ENCODE measurements around the gene GNRHR. TPM values are rescaled to one million over a fixed set of nuclear protein-coding genes. Genes with fewer than 3 reads are reported as not detected.
A peak's percentile ranks its signal among the peaks of the same experiment; 100 is the strongest.

Gene GNRHR
- total RNA-seq, 6 experiments from 2014 or later, result not detected

GRCh38 chr4:67714955-67715354 lies 39.2 kb downstream of the GNRHR start:
- TF ChIP-seq POLR2A (IDR thresholded peaks at IDR 0.05) (no peak), CTCF (IDR thresholded peaks at IDR 0.05) (no peak)
- 100% methylated on average over 4 of the region's 6 CpGs for WGBS (ENCODE audit: insufficient coverage, low coverage, low lambda C conversion rate, missing lambda C conversion rate)
- no peaks in the 10 kb centered on the region for H3K4me1 ChIP-seq
- no peak overlapping the region for H3K4me3 ChIP-seq
- intact Hi-C loops (cut with DNase I), result no loop called here
- H3K9me3 ChIP-seq, result no peaks in the 10 kb centered on the region
- no peaks in the 10 kb centered on the region for H3K27me3 ChIP-seq
- no peak overlapping the region for H3K27ac ChIP-seq
- ATAC-seq (no peak), DNase-seq (no peak)
- no peaks in the 10 kb centered on the region for H3K36me3 ChIP-seq

- intact Hi-C loops (cut with DNase I), result no loop called here
- ATAC-seq (peak in 1 of 4 donors; percentile 49), DNase-seq (no peak)
- H3K4me3 ChIP-seq, result no peak overlapping the region
- H3K4me1 ChIP-seq, result no peaks in the 10 kb centered on the region
- TF ChIP-seq CTCF (IDR thresholded peaks at IDR 0.05), result no peak
- no peak overlapping the region for H3K27ac ChIP-seq
- H3K36me3 ChIP-seq, result no peaks in the 10 kb centered on the region
- WGBS (ENCODE audit: insufficient coverage, low coverage, low lambda C conversion rate, missing lambda C conversion rate), result 86% methylated on average over 1 of the region's 1 CpG
- no peaks in the 10 kb centered on the region for H3K27me3 ChIP-seq
- no peaks in the 10 kb centered on the region for H3K9me3 ChIP-seq
Measured at GRCh38 chr4:67714248-67714583, 40.0 kb downstream of the GNRHR start.

DNA sequence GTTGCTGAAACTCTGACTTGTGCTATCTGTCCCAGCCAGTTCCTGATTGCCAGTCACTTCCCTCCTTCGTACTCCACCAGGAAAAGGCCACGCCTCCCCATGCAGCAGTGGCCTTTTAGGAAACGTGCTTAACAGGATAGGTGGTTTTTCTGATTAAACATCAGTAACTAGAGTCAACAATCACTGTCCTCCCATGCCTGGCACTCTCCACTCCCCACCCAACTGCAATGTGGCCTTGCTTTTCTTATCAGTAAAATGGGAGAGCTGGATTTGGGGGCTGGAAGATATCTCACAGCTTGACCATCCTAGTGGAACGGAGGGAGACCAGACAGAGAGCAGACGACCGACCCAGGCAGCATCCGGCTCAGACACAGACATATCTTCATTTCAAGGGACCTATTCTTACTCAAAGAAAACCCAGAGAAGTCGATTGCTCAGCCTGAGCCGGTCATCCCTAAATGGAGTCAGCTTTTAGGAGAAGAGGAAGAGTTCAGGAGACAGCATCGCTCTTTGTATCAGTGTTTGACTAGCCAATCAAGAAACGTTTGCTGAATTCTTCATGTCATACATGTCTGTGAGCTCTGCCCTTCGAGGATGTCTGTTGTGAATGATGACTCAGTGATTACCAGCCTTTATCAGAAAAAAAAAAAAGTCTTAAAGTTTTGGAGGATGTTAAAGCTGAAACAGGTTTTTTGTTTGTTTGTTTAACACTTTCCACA lies 40.5 kb downstream of the GNRHR start:
- Histone ChIP-seq H3K36me3 (no peaks in the 10 kb centered on the region), H3K9me3 (no peaks in the 10 kb centered on the region), H3K27ac (no peak overlapping the region), H3K27me3 (no peaks in the 10 kb centered on the region), H3K4me3 (no peak overlapping the region), H3K4me1 (no peaks in the 10 kb centered on the region)
- peak in 2 of 4 donors; percentile 44 to 45 for ATAC-seq
- no peak for DNase-seq
- intact Hi-C loops (cut with DNase I), result no loop called here
- 44% methylated on average over 10 of the region's 12 CpGs for WGBS (ENCODE audit: insufficient coverage, low coverage, low lambda C conversion rate, missing lambda C conversion rate)
- TF ChIP-seq CTCF (IDR thresholded peaks at IDR 0.05), result no peak
- TF ChIP-seq POLR2A (IDR thresholded peaks at IDR 0.05), result no peak

DNA sequence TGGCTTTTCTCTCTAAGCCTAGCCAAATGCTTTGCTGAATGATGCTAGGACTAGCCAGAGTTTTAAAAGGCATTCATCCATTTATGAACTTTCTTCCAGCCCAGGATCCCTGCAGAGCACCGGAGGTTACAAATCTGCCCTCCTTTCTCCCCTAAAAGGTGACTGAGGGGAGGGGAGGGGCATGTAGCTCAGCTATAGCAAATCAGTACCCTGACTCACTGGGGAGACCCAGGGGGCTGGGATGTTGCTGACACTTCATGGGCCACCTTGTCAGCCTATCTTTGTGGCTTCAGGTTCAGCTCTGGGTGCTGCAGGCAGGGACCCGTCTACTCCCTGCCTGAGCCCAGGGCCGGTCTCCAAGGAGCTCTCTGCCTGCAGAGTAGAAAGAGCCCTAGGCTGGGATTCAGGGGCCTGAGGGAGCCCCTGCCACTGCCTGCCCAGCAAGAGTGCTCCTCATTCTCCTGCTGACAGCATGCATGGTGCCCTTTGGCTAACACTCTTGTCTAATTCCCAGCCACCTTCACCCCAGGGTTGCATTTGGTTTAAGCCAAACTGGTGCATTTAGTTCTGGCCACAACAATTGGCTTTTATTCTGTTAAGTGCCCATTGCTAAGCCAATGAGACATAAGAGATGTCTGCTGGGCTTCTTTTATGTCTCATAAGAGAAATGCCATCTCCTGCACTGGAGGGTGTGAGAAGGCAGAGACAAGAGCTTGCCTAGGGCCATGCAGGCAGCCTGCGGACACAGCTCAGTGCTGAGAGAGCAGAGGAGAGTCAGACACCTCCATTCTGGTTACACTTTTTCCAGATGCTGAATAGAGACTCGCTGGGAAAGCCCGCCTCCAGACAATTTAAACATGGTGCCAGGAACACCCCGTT lies 41.3 kb downstream of the GNRHR start:
- ATAC-seq (peak in 2 of 4 donors; percentile 18 to 33), DNase-seq (no peak)
- intact Hi-C loops (cut with DNase I), result no loop called here
- no peaks in the 10 kb centered on the region for H3K9me3 ChIP-seq
- no peaks in the 10 kb centered on the region for H3K4me1 ChIP-seq
- H3K27me3 ChIP-seq, result no peaks in the 10 kb centered on the region
- no peaks in the 10 kb centered on the region for H3K36me3 ChIP-seq
- H3K27ac ChIP-seq, result no peak overlapping the region
- TF ChIP-seq CTCF (IDR thresholded peaks at IDR 0.05) (no peak), POLR2A (IDR thresholded peaks at IDR 0.05) (no peak)
- H3K4me3 ChIP-seq, result no peak overlapping the region
- WGBS (ENCODE audit: insufficient coverage, low coverage, low lambda C conversion rate, missing lambda C conversion rate), result 70% methylated on average over 2 of the region's 7 CpGs

Measured in right lobe of liver (tissue), 6 donors.